CD4-positive, alpha-beta T cell treated with Interleukin-6 for 4 hours (primary cell): Measurements from ENCODE around the gene ZNF507.
"Not testable (repeated sequence)": the region's sequence is repeated elsewhere in the genome, so short reads cannot be mapped to it uniquely, and the experiment has no call there.

Source experiments
- DNase-seq: peaks from one replicate; pipeline ENCODE4 v3.0.0-alpha.2; 2020; ENCODE audit warnings: mixed read lengths

The ZNF507 gene

GRCh38 chr19:32368787-32369186 is 23.4 kb downstream of the ZNF507 start:
- no peak for DNase-seq

- no peak for DNase-seq
Measured at GRCh38 chr19:32372726-32373517, 27.5 kb downstream of the ZNF507 start.

DNA sequence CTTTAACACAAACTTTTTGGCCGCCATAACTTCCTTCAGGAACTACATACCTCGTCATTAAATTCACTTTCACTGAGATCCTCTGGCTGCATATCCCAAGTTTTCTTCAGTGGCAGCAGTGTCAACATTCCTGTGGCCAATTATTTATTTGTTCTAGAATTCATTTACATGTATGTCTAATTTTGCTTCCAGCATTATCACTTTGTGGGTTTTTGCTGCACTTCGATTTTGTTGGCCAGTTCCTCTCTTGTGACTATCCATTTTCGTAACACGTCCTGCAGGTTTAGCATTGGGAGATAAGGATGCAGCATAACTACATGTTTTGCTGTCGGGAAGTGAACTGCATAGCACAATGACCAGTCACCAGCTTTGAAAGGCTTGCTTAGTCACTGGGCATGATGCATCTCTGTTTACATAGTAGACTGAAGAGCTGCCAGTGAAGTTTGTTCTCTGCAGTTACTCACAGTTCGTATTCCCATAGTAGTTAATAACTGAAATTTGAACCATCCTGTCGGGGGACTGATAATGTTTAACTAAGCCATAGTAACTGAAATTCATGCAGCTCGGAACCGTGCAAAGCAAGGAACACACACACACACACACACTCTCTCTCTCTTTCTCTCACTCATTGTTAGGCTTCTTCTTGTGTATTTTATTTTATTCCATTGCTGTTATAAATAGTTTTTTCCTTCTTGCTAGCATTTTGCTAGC is 28.3 kb downstream of the ZNF507 start:
- DNase-seq = no peak

GRCh38 chr19:32374362-32374761 is 29.0 kb downstream of the ZNF507 start:
- not testable (repeated sequence) for DNase-seq

DNA sequence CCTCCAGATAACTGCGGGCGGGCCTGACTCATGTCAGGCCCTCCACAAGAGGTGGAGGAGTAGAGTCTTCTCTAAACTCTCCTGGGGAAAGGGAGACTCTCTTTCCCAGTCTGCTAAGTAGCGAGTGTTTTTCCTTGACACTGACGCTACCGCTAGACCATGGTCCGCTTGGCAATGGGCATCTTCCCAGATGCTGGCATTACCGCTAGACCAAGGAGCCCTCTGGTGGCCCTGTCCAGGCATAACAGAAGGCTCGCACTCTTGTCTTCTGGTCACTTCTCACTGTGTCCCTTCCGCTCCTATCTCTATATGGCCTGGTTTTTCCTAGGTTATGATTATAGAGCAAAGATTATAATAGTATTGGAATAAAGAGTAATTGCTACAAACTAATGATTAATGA is 31.7 kb downstream of the ZNF507 start:
- not testable (repeated sequence) for DNase-seq

DNA sequence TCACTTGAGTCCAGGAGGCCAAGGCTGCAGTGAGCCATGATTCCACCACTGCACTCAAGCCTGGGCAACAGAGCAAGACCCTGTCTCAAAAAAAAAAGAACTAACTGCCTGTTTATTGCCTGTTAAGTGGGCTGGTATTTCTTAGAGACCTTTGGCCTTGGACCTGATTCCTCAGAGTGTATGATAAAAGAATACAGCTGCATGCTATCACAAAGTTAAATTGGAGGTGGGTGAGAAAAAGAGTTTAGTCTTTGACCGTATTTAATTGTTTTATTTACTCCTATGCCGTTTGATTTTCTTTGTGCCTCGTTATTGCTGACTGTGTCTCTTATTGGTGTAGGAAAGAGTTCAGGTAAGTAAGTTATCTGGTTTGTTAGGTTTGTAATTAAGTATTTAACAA is 34.9 kb downstream of the ZNF507 start:
- DNase-seq = no peak

- no peak for DNase-seq
Measured at GRCh38 chr19:32387701-32388392, 42.4 kb downstream of the ZNF507 start.

DNA sequence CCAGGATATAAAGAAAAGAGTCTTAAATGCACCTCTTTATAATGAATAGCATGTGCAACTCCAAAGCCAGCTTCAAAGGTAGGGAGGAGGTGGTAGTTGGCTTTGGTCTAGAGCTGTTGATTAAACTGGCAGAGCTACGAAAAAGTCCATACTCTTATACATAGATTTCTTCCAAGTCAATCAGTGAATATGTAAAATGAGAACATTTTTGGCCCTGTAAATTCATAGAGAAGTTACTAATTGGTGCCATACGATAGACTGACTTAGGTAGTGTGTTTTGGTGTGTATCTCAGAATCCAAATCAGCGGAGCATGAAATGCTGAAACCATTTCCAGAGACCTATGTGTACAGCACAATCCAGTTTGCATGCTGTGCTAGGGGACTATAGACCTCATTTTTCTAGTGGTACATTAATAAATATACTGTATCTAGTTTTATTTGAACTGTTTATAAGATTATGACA is 43.0 kb downstream of the ZNF507 start:
- DNase-seq = no peak

DNA sequence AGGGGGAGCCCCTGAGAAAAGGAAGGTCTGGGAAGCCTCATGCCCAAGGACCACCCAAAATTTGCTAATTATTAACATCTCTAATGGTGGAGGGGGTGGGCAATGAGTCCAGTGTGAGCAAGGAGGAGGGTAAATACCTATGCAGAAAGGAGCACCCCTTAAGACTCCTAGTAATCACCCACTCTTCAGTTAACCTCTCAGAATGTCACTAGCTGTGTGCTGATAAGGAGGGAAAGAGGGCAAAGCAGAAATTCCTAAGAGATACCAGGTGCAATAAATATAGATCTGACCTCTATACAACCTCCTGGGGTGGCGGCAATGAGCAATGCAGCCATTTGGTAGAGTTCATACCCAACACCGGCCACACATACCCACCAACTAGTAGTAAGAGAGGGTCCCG is 47.5 kb downstream of the ZNF507 start:
- DNase-seq = no peak

DNA sequence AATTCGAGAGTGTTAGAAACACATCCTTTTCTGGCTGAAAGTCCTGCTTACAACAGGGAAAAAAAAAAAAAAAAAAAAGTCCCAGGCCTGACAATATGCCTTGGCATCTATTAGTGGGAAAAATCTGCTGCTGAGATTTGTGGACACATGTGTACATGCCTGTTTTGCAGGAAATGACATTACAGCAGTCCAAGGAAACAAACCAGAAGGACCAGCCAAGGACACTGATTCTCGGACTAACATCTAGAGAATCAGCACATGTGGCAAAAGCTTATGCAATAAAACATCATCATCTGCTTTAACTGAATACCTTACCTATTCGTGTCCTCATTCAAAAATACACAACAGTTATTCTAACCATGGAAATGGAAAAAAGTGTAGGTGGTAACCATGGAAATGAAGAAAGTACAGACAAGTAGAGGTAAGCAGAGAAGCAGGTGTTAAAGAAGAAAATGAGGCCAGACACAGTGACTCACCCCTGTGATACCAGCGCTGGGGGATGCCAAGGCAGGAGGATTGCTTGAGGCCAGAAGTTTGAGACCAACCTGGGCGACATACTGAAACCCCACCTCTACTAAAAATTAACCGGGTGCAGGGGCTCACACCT is 50.7 kb downstream of the ZNF507 start:
- DNase-seq = no peak

- no peak for DNase-seq
Measured at GRCh38 chr19:32397671-32398101, 52.3 kb downstream of the ZNF507 start.

DNA sequence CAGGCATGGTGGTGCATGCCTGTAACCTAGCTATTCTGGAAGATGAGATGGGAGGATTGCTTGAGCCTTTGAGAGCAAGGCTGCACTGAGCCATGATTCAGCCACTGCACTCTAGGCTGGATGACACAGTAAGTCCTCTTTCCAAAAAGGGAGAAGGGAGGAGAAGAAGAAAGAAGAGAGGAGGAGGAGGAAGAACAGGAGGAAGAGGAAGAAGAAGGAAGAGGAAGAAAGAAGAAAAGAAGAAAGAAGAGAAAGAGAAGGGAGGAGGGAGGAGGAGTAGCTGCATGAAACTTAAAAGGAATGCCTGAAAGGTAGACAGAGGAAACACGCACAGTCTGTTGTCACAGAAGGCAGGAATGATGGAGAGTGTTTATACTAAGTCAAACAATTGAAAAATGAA is 56.6 kb downstream of the ZNF507 start:
- DNase-seq = no peak

- DNase-seq = no peak
Measured at GRCh38 chr19:32403291-32403995, 58.0 kb downstream of the ZNF507 start.

GRCh38 chr19:32404213-32404932 is 59.0 kb downstream of the ZNF507 start:
- DNase-seq = no peak

DNA sequence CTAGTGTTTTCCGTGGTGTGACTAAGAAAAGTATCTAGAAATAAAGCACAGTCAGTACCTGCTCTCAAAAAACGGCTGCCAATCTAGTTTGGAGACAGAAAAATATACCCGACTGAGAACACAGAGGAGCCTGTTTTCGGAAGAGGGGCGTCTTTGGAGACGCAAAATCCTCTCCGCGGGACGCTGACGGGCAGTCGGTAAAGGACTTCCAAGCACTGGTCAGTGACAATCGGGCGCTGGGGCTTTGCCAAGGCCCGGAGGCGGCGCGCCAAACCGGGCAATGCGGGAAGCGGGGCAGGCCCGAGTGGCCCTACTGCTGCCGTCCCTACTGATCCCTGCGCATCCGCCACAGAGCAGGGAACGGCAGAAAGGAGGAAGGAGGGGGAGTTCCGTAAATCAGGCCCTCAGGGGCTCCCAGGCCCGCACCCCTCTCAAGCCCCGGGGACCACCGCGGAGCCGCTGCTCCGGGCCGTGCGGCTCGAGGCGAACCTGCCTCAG is 59.6 kb downstream of the ZNF507 start:
- DNase-seq = no peak

DNA sequence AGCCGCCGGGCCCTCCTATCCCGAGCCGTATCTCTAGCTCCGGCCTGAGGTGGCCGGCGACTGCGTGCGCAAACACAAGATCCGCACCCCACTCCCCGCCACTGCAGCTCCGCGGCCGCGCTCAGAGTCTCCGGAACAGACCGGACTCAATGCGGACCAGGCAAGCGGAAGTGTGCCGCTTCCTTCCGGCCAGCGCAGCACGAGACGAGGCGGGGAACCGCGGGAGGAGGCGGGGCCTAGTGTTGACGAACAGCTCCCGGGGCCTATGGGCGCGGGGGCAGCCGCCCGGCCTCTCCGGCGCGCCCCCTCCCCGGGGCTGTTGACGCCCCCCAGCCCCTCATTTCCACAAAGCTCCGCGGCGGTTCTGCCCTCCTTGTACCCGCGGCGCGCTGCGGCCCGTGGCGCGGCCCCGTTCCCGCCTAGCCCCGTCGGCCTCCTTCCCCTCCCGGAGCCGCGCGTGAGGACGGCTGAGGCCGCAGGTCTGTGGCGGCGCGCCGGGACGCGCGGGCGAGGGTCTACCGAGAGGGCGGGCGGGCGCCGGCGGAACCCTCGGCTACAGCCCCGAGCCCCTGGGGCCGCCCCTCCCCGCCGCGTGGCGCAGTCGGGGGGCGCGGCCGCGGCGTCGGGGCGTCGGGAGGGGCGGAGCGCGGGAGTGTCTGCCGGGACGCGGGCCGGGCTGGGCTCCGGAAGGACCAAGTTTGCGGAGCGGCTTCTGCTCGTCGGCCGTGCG is 60.2 kb downstream of the ZNF507 start, which contains the start of gene DPY19L3:
TSS of gene DPY19L3 (plus strand) at position 340 of the 730 bp plus-strand sequence. CDS start 2,484 bp downstream, outside the sequence.
- DNase-seq = peak; percentile 91

GRCh38 chr19:32406161-32407003 is 61.0 kb downstream of the ZNF507 start:
- no peak for DNase-seq

GRCh38 chr19:32407004-32407992 is 61.9 kb downstream of the ZNF507 start:
- no peak for DNase-seq
